Prostate gland (tissue), 2 donors: ENCODE results near the gene NOXO1. TPM values are rescaled to one million over a fixed set of nuclear protein-coding genes. Genes with fewer than 3 reads are reported as not detected.

Experiments
- DNase-seq: peaks from one replicate; pipeline ENCODE4 v3.0.0-alpha.2; 2019; ENCODE audit warnings: low spot score
- H3K27ac ChIP-seq, 2 donors: fragments of 200-600 bp; sonication (generic); 2 replicates each; pipeline ENCODE4 v1.5.1; 2017 to 2019
- H3K27me3 ChIP-seq: fragments of 200-600 bp; sonication (generic); replicated peaks from 2 replicates; pipeline ENCODE4 v1.5.1; 2019; ENCODE audit not compliant: insufficient read depth
- H3K36me3 ChIP-seq, 2 donors: fragments of 200-600 bp; sonication (generic); 1 replicate in 1 of 2; 2 replicates in 1 of 2; pipeline versions ENCODE4 v1.5.1 to v1.8.1; 2017 to 2019
- H3K4me1 ChIP-seq: fragments of 200-600 bp; sonication (generic); replicated peaks from 2 replicates; pipeline ENCODE4 v1.5.1; 2019
- H3K4me3 ChIP-seq, 2 donors: fragments of 200-600 bp; sonication (generic); 2 replicates each; pipeline ENCODE4 v1.5.1; 2017 to 2019
- H3K9me3 ChIP-seq: fragments of 200-600 bp; sonication (generic); 2 replicates; pipeline ENCODE4 v1.5.1; 2017
- POLR2A ChIP-seq: fragments of 450-650 bp; IDR thresholded peaks from one replicate; pipeline ENCODE4 v1.6.1; 2016; ENCODE audit warnings: antibody characterized with exemption, mild to moderate bottlenecking
- POLR2AphosphoS5 ChIP-seq: sonication (generic); formaldehyde crosslinking; IDR thresholded peaks from one replicate; pipeline ENCODE4 v1.6.1; 2017; ENCODE audit warnings: antibody characterized with exemption
- WGBS: methylation state at CpG from one replicate; pipeline ENCODE4 v1.1.5; 2018; 5-methylcytosine and 5-hydroxymethylcytosine counted together
- intact Hi-C: fragments of 100-400 bp; cut with DNase I; formaldehyde crosslinking; loops from one replicate; pipeline ENCODE4 v1.14.2; 2022
- total RNA-seq, 2 donors: library from RNA; depleted of rRNA; stranded (reverse); fragments of >200 nt; gene quantifications; one replicate each; pipeline ENCODE4 v1.1.0, GENCODE V29; 2016
- TF ChIP-seq, protein P1 (sequence below), 4 experiments: fragments of 200-600 bp in 2 of 4; fragments of 450-650 bp in 2 of 4; sonication (generic) in 2 of 4; IDR thresholded peaks; 1 replicate in 3 of 4; 2 replicates in 1 of 4; pipeline ENCODE4 v1.5.1; 2016 to 2019; ENCODE audit warnings: antibody characterized with exemption in 4 of 4, mild to moderate bottlenecking in 2 of 4, moderate library complexity in 2 of 4

NOXO1 gene
- total RNA-seq, 2 donors from 2014 or later, result 0.32 to 5.0 TPM

DNA sequence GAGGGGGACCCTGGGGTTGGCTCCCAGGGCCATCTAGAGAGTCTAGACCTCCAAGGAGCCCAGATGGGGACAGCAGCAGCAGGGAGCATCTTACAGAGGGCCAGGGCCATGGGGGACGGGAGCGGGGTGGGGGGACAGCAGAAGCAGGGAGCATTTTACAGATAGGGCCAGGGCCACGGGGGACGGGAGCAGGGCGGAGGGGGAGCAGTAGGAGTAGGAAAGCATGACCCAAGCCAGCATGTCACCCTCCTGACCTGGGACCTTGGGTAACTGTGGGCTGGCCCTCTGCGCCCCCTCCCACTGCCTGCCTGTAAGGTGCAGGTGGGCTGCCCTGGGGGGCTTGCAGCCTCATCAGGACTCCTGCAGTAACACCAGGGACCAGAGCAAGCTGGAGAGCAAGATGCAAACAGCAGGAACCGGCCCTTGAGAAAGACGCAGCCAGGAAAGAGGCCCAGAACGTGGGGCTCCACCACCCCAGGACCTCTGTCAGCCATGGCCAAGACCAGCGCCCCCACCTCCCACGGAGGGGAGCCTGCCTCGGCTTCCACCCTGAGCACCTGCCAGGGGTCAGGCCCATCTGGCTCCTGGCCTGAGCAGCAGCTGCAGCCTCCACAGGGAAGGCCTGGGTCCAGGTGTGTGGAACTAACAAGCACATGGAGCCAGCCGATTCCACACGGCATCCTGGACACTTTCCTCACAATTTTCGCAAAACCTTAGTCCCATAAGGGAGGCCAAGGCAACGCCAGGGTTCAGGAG lies 26.0 kb upstream of the NOXO1 start:
- intact Hi-C loops, result no loop called here
- peaks cover 29% of the 10 kb centered on the region for H3K4me1 ChIP-seq
- DNase-seq, result no peak
- no peaks in the 10 kb centered on the region for H3K36me3 ChIP-seq
- H3K27me3 ChIP-seq, result no peaks in the 10 kb centered on the region
- no peaks in the 10 kb centered on the region for H3K9me3 ChIP-seq
- TF ChIP-seq POLR2AphosphoS5 (no peak), POLR2A (no peak)
- TF ChIP-seq, protein P1, sequence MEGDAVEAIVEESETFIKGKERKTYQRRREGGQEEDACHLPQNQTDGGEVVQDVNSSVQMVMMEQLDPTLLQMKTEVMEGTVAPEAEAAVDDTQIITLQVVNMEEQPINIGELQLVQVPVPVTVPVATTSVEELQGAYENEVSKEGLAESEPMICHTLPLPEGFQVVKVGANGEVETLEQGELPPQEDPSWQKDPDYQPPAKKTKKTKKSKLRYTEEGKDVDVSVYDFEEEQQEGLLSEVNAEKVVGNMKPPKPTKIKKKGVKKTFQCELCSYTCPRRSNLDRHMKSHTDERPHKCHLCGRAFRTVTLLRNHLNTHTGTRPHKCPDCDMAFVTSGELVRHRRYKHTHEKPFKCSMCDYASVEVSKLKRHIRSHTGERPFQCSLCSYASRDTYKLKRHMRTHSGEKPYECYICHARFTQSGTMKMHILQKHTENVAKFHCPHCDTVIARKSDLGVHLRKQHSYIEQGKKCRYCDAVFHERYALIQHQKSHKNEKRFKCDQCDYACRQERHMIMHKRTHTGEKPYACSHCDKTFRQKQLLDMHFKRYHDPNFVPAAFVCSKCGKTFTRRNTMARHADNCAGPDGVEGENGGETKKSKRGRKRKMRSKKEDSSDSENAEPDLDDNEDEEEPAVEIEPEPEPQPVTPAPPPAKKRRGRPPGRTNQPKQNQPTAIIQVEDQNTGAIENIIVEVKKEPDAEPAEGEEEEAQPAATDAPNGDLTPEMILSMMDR (IDR thresholded peaks at IDR 0.05), result no peak
- no peak overlapping the region for H3K27ac ChIP-seq
- 76% methylated on average over 16 of the region's 16 CpGs for WGBS
- H3K4me3 ChIP-seq, result no peak overlapping the region

DNA sequence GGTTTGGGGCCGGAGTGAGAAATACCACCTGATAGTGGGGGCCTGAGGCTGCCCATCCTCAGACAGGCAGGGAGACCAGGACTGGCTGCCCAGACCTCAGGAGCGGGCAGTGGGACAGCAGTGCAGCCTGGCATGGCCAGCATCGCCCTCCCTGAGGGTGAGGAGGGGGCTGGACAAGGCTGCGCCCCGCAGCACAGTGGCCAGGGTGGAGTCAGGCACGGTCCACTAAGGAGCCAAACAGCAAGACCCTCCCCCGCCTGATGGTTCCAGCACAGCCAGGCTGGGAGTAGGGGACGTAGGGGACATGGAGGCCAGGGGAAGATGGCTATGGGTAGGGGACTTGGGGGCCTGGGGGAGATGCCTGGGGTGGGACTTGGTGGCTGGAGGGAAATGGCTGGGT lies 25.0 kb upstream of the NOXO1 start:
- TF ChIP-seq POLR2AphosphoS5 (no peak), POLR2A (no peak)
- TF ChIP-seq, protein P1 (IDR thresholded peaks at IDR 0.05), result no peak
- no peak overlapping the region for H3K4me3 ChIP-seq
- DNase-seq, result no peak
- intact Hi-C loops, result no loop called here
- H3K27me3 ChIP-seq, result no peaks in the 10 kb centered on the region
- H3K36me3 ChIP-seq, result peaks cover 4 to 8% of the 10 kb centered on the region in 2 donors
- H3K9me3 ChIP-seq, result no peaks in the 10 kb centered on the region
- peaks cover 29% of the 10 kb centered on the region for H3K4me1 ChIP-seq
- WGBS, result 82% methylated on average over 8 of the region's 8 CpGs
- no peak overlapping the region for H3K27ac ChIP-seq

DNA sequence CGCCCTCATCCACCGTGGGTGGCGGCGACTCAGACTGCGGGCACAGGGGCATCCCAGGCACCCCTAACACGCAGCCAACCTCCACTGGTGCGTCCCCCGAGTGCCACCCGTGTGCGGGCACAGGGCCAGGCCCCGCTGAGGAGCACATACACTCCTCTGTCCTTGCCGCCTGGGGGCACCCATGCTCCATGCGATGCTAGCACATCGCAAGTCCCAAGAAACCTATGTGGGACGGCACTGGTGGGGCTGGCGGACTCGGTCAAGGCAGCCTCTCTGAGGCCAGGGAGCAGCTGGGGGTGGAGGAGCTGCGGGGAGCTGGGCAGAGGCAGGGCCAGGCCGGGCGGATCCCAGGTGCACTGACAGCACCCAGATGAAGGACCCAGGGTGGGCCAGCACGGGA lies 24.4 kb upstream of the NOXO1 start:
- TF ChIP-seq POLR2AphosphoS5, result no peak
- TF ChIP-seq POLR2A, result no peak
- TF ChIP-seq, protein P1 (IDR thresholded peaks at IDR 0.05), result no peak
- 76% methylated on average over 21 of the region's 21 CpGs for WGBS
- H3K4me1 ChIP-seq, result peaks cover 29% of the 10 kb centered on the region

DNA sequence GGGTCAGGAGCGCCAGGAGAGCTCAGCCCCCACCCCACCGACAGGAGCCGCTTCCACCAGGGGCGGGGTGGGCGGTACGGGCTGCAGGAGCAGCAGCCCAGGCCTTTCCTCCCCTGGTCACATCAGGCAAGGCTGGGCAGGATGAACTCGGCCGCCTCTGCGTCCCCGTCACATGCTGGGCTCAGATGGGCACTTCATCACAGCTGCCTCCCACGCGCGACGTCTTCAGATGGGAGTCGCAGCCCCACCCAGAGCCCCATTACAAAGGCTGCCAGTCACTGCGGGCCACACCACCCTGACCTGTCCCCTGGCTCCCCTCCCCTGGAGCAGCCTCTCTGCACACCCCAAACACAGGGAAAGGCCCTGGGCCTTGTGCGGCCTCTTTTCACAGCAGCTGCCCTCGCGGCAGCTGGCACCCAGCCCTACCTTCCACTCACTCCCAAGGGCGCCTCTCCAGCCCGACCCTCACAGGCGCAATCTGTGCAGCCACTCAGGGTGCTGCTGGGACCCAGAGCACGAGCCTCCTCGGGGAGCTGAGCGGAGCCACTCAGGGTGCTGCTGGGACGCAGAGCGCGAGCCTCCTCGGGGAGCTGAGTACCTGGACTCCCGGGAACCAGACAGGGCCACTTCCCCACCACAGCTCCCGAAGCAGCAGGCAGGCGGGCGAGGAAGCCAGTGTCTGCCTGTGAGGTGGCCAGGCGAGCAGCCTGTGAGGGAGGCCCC lies 23.7 kb upstream of the NOXO1 start:
- H3K36me3 ChIP-seq, result peaks cover 10 to 12% of the 10 kb centered on the region in 2 donors
- intact Hi-C loops, result no loop called here
- peaks cover 25% of the 10 kb centered on the region for H3K4me1 ChIP-seq
- WGBS, result 82% methylated on average over 26 of the region's 34 CpGs
- H3K9me3 ChIP-seq, result no peaks in the 10 kb centered on the region
- no peak for DNase-seq
- TF ChIP-seq POLR2A (no peak), POLR2AphosphoS5 (no peak)
- TF ChIP-seq, protein P1 (IDR thresholded peaks at IDR 0.05), result no peak
- no peak overlapping the region for H3K27ac ChIP-seq
- H3K4me3 ChIP-seq, result no peak overlapping the region
- H3K27me3 ChIP-seq, result no peaks in the 10 kb centered on the region

More for the DNA sequence above, 24.4 kb upstream of the NOXO1 start:
- Histone ChIP-seq H3K36me3 (peaks cover 4 to 12% of the 10 kb centered on the region in 2 donors), H3K27ac (no peak overlapping the region), H3K27me3 (no peaks in the 10 kb centered on the region), H3K4me3 (no peak overlapping the region), H3K9me3 (no peaks in the 10 kb centered on the region)
- intact Hi-C loops, result no loop called here
- no peak for DNase-seq
